Measurements from ENCODE around the gene VAX1. TPM values are rescaled to one million over a fixed set of nuclear protein-coding genes. Genes with fewer than 3 reads are reported as not detected.
"Not testable (repeated sequence)": the region's sequence is repeated elsewhere in the genome, so short reads cannot be mapped to it uniquely, and the experiment has no call there.

Gene VAX1, protein sequence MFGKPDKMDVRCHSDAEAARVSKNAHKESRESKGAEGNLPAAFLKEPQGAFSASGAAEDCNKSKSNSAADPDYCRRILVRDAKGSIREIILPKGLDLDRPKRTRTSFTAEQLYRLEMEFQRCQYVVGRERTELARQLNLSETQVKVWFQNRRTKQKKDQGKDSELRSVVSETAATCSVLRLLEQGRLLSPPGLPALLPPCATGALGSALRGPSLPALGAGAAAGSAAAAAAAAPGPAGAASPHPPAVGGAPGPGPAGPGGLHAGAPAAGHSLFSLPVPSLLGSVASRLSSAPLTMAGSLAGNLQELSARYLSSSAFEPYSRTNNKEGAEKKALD
- 0.96 TPM for total RNA-seq (ENCODE audit: insufficient read depth, low replicate concordance)

DNA sequence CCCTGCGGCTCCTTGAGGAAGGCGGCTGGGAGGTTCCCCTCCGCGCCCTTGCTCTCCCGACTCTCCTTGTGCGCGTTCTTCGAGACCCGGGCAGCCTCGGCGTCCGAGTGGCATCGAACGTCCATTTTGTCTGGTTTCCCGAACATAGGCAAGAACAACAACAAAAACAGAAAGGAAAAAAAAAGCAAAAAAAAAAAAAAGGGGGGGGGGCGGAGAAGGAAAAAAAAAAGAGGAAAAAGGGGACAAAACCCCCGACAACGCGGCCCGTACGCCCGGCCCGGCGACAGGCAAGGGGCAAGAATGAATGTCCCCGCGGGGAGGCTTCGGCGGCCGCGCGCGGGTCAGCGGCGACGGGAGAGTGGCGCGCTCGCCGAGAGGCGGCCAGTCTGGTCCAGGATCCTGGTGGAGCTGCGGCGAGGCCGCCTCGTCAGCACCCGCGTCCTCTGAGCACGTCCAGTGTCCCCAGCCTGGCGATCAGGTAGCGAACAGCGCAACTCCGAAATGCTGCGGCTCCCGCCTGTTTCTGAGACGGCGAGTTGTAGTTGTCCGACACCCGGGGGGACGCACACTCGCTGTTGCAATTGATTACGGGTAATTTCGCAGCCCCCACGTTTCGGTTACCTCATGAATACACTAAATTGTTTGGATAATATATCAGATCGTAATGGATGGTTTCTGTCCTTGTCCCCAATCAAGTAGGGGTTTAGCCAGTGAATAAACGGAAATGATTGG lies at the start of gene VAX1:
VAX1 (minus strand) TSS at position 360 of the 732 bp plus-strand sequence; CDS start at position 146, 214 bp downstream.
- DNase-seq (ENCODE audit: low spot score), result no peak

DNA sequence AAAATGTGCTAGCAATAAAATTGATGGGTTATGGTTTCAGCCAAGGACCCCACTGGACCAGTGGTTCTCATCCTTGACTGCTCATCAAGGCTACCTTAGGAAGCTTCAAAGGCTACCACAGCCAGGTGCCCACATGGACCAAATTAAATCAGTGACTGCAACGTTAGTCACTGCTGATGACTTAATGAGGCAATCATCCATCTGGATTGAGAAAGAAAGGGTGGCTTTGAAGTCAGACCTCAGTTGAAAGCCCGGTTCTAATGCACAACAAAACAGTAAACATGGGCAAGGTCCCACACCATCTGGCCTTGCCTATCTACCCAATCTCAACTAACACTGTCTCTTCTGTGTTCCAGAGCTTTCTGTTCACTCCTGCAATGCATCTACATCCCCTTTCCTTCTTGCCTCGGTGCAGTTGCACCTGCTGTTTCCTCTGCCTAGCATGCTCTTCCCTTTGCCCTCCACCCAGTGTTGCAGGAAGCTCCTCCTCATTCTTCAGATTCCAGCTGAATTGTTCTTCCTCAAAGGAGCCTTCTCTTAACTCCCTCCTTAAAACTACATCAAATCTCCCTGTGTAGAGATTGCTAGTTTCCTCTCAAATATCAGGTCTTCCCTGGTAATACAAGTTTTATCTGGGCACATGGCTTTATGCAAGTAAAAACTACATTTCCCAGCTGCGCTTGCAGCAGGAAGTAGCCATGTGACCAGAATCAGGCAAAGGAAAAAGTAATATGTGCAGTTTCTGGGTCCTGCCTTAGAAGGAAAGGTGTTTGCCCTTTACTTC lies 49.0 kb upstream of the VAX1 start:
- no peak for DNase-seq (ENCODE audit: low spot score)

DNA sequence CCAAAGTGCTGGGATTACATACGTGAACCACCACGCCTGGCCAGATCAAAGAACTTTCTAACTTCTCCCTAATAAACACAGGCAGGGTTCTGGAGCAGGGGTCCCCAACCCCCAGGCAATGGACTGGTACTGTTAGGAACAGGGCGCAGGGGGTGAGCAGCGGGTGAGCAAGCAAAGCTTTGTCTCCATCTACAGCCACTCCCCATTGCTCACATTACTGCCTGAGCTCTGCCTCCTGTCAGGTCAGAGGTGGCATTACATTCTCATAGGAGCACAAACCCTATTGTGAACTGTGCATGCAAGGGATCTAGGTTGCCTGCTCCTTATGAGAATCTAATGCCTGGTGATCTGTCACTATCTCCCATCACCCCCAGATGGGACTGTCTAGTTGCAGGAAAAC lies 47.7 kb upstream of the VAX1 start:
- DNase-seq (ENCODE audit: low spot score), result not testable (repeated sequence)

DNA sequence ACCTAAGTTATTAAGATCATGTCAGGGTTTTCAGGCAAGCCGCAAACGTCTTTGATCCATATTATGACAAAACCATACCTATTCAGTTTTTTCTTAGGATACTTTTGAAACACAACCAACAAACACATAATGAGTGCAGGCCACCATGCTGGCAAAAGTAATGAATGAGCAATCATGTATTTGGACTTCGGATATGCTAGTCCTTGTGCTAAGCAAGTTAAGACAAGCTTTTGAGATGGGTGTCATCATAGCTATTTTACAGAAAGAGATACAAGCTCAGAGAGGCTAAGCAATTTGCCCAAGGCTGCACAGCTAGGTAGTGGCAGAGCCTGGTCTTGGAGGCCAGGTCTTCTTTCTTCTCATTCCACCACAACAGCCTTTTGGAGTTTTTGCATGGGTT lies 46.8 kb upstream of the VAX1 start:
- no peak for DNase-seq (ENCODE audit: low spot score)

DNA sequence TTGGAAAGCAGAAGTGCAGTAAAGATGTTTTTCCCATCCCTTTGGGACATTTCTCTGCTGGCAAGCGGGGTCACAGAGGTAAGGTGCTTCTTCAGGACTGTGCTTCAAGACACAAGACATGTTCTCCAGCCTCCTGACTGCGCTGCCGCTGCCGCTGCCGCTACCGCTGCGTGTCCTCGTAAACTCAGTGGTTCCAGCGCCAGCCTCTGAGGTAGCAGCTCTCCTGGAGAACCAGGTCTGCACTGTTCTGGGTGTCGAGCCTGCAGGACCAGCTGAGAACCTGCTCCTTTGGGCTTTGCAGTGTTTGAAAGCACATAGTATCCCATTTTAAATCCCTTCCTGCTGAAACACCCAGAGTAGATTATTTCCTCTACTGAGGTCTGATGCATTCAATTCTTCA lies 46.2 kb upstream of the VAX1 start:
- DNase-seq (ENCODE audit: low spot score), result no peak

DNA sequence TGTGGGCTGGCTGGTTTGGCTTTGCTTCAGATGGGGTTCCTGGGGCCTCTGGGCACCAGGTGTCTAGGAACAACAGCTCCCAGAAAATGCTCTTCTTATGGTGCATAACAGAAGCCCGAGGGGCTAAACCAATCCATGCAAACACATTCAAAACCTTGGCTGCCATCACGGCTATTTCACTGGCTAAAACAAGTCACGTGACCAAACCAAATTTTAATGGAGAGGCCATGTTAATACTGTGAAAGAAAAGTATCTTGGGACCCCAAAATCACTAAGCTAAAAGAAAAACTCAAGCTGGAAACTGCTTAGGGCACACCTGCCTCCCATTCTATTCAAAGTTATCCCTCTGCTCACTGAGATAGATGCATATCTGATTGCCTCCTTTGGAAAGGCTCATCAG lies 40.1 kb upstream of the VAX1 start:
- DNase-seq (ENCODE audit: low spot score), result no peak

DNA sequence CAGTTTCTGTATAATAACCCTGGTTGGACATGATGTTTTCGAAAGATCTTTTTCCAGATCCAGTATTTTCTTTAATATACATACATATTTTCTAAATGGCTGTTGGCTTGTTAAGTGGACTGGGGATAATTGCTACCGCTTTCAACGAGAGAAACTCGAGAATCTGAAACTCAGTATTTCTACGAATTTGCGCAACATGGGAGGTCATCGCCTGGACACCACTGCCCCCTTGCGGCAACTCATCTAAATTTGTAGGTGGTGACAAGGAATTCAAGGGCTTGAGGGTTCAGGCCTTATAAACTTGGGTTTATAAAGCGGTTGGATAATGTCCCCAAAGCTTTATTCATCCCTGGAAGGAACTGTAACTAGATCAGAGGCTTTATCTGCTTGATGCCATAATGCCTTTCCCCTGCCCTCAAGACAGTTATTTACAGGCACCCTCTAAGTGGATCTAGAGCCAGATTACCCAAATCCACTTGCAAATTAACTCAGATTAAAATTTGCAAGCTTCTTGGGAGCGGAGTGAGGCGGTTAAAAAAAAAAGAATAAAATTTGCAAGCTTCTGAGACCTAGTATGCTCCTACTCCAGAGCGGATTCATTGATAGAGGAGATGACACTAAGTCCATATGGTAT lies 37.9 kb upstream of the VAX1 start:
- peak; percentile 70 for DNase-seq (ENCODE audit: low spot score)

DNA sequence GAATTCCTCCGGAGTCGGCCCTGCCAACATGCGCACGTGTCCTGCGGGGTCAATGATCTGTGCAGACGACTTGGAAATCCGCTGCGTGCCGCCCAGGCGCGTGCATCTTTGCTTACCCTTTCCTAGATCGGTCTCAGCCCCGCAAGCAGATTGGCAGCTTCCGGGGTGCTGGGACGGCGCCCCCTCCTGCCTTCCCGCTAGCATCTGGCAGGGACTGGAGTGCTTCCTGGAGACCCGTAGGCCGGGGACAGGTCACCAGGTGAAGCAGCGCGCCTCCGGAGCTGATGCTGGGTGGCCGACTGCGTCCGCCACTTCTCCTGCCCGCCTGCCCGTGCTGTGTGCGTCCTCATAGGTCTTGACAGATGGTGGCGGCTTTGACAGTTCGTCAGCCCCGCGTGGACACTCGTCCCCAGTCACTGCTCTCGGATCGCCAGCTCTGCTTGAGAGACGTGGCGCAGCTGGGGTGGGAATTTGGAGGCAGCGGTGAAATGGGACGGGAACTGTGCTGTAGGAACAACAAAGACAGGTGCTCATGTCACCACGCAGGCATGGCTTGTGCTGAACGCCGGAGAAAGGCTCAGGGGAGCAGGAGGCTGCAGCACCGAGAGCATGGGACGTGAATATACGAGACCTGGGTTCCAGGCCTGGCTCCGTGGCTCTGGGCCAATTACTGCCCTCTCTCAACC lies 37.3 kb upstream of the VAX1 start:
- DNase-seq (ENCODE audit: low spot score), result no peak

DNA sequence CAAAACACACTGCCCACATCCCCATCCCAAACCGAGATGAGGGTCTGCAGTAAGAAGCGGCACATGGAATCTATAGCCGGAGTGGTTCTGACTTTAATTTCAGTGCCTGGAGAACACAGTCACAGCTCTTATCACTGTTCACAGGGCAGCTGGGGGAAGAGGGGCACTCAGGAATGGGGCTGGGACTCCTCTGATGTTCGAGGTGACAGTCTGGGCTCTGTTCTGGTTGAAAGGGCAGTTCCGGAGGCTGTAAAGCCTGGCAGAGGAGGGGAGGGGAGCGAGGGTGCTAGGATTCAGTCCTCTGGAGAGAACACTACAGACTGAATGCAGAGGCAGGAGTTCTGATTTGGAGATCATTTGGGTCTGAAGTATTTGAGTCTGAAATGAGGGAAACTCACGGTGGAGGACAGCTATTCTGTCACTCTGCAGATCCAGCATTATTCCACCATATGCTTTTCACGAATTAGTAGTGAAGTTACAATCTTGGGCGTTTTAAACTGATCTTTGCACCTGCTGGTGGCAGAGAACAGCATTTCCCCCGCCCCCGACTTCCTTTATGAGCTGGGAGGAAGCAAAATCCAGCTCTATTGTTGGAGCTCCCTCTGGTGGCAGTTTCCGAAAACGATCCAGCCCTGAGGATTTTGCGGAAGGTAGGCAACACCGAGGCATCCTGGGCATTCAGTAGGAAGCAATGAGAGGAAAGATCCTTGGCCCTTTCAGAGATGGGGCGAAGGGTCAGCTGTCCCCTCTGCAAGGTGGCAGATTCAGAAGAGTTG lies 36.6 kb upstream of the VAX1 start:
- DNase-seq (ENCODE audit: low spot score), result peak; percentile 80

DNA sequence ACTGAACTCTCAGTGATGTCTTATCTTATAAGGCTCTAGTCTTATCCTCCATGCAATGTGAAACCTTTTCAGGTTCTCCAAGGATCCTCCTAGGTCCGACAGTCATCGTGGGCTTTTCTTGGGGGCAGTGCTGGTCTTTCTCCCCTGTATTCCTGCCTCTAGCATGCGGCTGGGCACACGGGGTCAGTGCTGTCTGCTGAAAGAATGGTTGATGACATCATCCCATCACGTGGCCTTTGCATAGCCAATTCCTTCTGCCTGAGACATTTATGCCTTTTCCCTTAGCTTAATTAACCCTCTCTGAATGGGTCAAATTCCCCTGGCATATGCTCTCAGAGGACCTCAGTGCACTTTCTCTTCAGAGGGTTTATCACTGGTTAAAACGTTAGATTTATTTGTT lies 32.2 kb upstream of the VAX1 start:
- DNase-seq (ENCODE audit: low spot score), result no peak

DNA sequence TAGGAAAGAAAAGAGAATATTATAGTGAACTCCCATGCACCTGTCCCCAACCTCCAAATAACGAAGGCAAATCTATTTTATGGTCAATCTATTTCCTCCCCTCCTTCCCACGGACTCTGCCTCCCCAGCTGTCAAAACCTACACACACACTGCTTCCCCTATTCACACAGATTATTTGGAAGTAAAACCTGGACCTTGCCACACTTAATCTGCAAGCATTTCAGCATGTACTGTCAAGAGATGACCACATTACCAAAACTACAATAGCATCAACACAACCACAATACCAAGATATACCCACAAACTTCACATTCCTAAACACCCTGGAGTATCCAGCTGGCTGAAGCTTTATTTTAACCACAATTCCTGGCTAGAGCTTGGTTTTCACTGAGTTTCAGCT lies 31.4 kb upstream of the VAX1 start:
- no peak for DNase-seq (ENCODE audit: low spot score)

DNA sequence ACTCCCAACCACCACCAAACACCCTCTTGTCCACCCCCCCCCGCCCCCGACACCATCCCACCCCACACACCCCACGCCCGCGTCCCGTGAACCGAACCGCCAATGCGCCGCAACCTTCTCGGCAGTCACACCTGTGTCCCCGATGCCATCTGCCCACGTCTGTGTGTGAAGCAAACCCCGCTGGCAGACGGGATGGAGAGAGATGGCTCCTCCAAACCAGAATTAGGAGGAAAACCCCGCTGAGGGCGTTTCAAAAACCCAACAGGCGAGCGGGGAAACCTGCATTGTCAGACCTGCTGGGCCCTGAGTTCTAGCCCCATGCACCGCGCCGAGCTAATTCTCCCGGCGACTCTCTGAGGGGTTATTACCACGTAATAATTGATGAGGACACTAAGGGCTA lies 30.7 kb upstream of the VAX1 start:
- DNase-seq (ENCODE audit: low spot score), result no peak

DNA sequence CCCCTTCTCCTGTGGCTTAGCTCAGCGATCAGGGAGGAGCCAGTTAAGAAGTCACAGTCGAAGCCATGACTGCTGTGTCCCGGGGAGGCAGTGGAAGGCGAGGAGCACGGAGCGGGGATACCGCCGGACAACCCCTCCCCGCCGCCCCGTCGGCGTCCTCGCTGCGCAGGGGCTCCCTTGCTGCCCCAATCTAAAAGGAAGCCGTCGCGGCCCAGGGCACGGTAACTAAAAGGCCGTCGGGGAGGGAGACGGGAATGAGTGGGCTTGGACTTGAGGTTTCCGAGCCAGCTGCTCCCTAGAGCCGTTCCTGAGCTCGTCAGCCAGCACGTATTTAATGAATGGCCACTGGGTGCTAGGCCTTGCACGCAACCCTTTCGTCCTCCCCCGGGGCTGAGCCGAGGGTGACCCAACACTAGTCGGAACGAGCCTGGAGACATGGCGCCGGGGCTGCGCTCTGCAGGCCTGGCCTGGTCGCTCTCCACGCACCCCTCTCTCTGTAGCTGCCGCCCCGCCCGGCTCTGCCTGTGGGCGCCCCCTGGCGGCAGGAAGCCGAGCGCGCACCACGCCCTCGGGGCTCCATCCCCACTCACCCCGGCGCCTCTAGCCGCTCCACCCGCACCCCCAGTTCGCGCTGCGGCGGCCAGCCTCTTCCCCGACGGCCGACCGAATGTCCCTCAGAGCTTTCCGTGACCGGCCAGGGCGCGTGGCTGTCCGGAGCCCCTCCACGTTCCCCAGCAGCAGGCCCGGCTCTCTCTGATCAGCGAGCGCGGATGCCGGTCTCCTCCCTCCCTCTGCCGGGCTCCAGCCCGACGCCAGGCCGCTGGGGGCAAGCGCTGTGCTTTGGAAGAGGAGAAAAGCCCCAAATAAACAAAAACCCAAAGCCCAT lies 30.0 kb upstream of the VAX1 start:
- peak; percentile 40 for DNase-seq (ENCODE audit: low spot score)

DNA sequence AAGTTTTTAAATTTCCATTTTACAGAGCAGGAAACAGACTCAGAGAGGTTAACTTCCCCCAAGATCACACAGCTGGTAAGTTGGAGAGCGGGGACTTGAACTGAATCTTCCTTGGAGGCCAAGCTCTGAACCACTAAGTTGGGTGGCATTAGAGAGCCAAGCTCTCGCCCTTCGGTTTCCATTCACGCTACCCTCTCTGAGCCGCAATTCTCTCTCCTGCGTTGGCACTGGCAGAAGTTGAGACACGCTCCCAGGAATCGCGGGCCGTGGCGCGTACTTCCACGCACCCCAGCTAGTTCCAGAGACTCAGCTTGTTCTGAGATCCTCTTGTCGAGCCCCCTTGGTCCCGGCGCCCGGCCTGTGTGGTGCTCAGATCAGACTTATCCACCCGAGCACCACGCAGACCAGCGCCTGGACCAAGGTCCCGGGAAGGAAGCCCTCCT lies 29.3 kb upstream of the VAX1 start:
- DNase-seq (ENCODE audit: low spot score), result no peak

DNA sequence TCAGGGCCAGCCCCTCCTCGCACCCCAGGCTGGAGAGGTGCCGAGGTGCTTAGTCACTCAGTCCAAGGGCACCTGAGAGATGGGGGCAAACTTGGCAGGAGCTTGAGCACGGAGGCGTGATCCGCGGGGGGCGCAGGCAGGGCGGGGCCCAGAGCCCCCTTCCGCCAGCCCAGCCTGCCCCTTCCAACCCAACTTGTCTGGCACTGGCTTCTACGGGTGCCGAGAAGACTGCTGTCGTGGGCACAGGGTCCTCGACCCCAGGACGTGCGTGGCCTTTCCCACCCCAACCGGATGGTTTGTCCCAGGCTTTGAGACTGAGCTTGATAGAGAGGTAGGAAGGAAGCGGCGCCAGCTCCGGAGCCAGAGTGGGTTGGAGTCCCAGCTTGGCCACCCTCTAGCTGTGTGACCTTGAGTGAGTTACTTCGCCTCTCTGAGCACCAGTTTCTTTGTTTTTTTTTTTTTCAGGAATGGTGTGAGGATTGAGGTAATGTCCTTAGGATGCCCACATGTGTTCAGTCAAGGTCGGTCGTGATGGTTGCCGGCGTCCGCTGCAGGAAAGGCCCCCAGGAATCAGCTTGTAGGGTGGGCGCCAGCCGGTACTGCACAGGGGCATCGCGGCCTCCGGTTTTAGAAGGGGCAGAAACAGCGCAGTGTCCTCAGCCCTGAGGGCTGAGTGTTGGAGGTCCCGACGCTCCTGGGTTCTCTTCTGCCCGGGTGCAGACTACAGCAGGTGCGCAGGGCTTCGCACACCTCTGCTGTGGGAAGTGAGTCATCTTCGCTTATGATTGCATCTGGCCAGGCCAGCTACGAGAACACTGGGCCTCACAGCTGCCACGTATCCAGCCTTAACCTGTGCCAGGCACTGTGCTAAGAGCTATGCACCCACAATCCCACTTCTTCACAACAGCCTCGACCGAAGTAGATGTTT lies 28.6 kb upstream of the VAX1 start:
- DNase-seq (ENCODE audit: low spot score), result no peak

DNA sequence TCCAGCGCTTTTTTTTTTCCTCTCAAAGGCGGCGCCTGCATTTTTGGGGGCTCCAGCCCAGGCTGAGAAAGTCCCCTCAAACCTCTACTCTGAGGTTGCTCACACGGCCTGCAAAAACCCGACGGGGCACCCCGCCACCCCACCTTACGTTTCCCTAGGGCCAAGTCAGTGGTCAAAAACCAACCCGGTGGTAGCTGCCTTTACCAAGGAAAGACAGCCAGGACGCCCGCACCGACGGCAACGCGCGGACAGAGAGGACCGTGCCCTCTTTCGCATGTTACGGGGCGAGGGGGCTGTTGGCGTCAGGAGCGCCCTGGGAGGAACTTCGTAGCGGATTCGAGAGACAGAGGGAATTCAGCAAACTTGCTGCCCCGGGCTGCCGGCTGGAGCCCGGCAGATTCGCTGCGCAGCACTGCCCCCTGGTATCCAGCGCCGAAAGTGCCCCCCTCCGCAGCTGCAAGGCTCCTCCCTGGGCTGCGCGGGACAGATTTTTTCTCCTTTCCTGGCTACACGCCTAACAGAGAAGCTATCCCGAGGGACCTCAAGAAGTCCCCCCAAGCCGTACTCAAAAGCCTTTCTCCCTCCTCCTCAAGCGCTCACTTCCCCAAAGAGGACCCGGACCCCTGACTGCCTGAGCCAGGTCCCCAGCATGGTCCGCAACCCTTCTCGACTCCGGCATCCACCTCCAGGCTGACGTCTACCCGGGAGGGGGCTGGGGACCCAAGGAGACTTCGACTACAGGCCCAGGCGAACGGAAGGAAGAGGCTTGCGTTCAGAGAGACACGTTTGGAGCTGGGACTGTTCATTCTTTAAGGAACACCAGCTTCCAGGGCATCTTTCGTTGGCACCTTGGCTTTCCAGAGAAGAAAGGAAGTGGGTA lies 27.7 kb upstream of the VAX1 start:
- no peak for DNase-seq (ENCODE audit: low spot score)

Data from umbilical cord (tissue), 2 donors.